HepG2 (cell line): ENCODE data around the gene SCYGR8. TPM values are rescaled to one million over a fixed set of nuclear protein-coding genes. Genes with fewer than 3 reads are reported as not detected.

Source experiments
- ASH2L ChIP-seq: fragments of 300-600, 200-600 bp; sonication (generic); IDR thresholded peaks from 2 replicates; pipeline ENCODE4 v1.7.0; 2017; ENCODE audit warnings: low read depth, mild to moderate bottlenecking, moderate library complexity, mixed read lengths, low read length; ENCODE audit not compliant: insufficient read length
- BCL6 ChIP-seq: IDR thresholded peaks from 2 replicates; pipeline ENCODE4 v1.6.1; 2016; ENCODE audit warnings: missing genetic modification reagents, missing compliant biosample characterization
- CEBPB ChIP-seq: IDR thresholded peaks from 2 replicates; pipeline ENCODE4 v1.6.1; 2011; ENCODE audit warnings: low read depth, low read length, improper control_type of control experiment, borderline replicate concordance
- DNMT1 ChIP-seq: sonication (generic); formaldehyde crosslinking; IDR thresholded peaks from 2 replicates; pipeline ENCODE4 v1.5.1; 2020; ENCODE audit warnings: mild to moderate bottlenecking, missing genetic modification reagents
- FOXA3 ChIP-seq: IDR thresholded peaks from 2 replicates; pipeline ENCODE4 v1.6.1; 2016; ENCODE audit warnings: missing genetic modification reagents, missing compliant biosample characterization
- FOXK1 ChIP-seq: sonication (generic); formaldehyde crosslinking; IDR thresholded peaks from 2 replicates; pipeline ENCODE4 v1.4.0; 2020; ENCODE audit warnings: low read depth, missing genetic modification reagents, borderline replicate concordance
- KAT8 ChIP-seq: IDR thresholded peaks from 2 replicates; pipeline ENCODE4 v1.6.1; 2016; ENCODE audit warnings: missing genetic modification reagents, missing compliant biosample characterization
- KMT2A ChIP-seq: sonication (generic); formaldehyde crosslinking; IDR thresholded peaks from 2 replicates; pipeline ENCODE4 v1.4.0; 2020; ENCODE audit warnings: missing genetic modification reagents
- KMT2B ChIP-seq: IDR thresholded peaks from 2 replicates; pipeline ENCODE4 v1.6.1; 2016; ENCODE audit warnings: missing genetic modification reagents, missing compliant biosample characterization
- PPARG ChIP-seq: conservative IDR thresholded peaks from 2 replicates; pipeline ENCODE4 v1.6.1; 2016; ENCODE audit warnings: missing biosample characterization, missing genetic modification reagents
- RAD21 ChIP-seq: fragments of 450-650 bp; formaldehyde crosslinking; IDR thresholded peaks from 2 replicates; pipeline ENCODE4 v1.5.0; 2020; ENCODE audit warnings: mild to moderate bottlenecking
- RAD51 ChIP-seq: fragments of 450-650 bp; IDR thresholded peaks from 2 replicates; pipeline ENCODE4 v1.6.1; 2016; ENCODE audit warnings: borderline replicate concordance
- RFX1 ChIP-seq: fragments of 450-650 bp; IDR thresholded peaks from 2 replicates; pipeline ENCODE4 v1.6.1; 2017
- SIX4 ChIP-seq: sonication (generic); formaldehyde crosslinking; IDR thresholded peaks from 2 replicates; pipeline ENCODE4 v1.4.0; 2020; ENCODE audit warnings: missing genetic modification reagents
- SMC3 ChIP-seq: IDR thresholded peaks from 2 replicates; pipeline ENCODE4 v1.6.1; 2011; ENCODE audit warnings: low read length, improper control_type of control experiment
- SOX13 ChIP-seq, 3 experiments: fragments of 450-650 bp in 1 of 3; sonication (generic) in 1 of 3; formaldehyde crosslinking in 1 of 3; IDR thresholded peaks in 2 of 3; conservative IDR thresholded peaks in 1 of 3; 2 replicates each; pipeline versions ENCODE4 v1.5.0 to v1.6.1; 2016 to 2020; ENCODE audit warnings: antibody characterized with exemption in 1 of 3, mild to moderate bottlenecking in 1 of 3, missing compliant biosample characterization in 1 of 3, missing genetic modification reagents in 1 of 3, moderate library complexity in 1 of 3
- SOX6 ChIP-seq, 2 experiments: fragments of 450-650 bp in 1 of 2; sonication (generic) in 1 of 2; formaldehyde crosslinking in 1 of 2; IDR thresholded peaks; 2 replicates each; pipeline versions ENCODE4 v1.4.0 to v1.6.1; 2017 to 2020; ENCODE audit warnings: antibody characterized with exemption in 1 of 2, mild to moderate bottlenecking in 1 of 2, missing genetic modification reagents in 1 of 2
- STAG1 ChIP-seq: sonication (generic); formaldehyde crosslinking; IDR thresholded peaks from 2 replicates; pipeline ENCODE4 v1.4.0; 2020; ENCODE audit warnings: missing genetic modification reagents
- YEATS2 ChIP-seq: sonication (generic); formaldehyde crosslinking; IDR thresholded peaks from 2 replicates; pipeline ENCODE4 v1.4.0; 2020; ENCODE audit warnings: missing genetic modification reagents, borderline replicate concordance
- ZFP90 ChIP-seq: sonication (generic); formaldehyde crosslinking; IDR thresholded peaks from 2 replicates; pipeline ENCODE4 v1.8.0; 2022; ENCODE audit warnings: missing genetic modification reagents, mild to moderate bottlenecking, inconsistent platforms, borderline replicate concordance
- ZNF383 ChIP-seq: sonication (generic); formaldehyde crosslinking; IDR thresholded peaks from 2 replicates; pipeline ENCODE4 v1.4.0; 2020; ENCODE audit warnings: missing genetic modification reagents, mild to moderate bottlenecking, borderline replicate concordance
- ZNF501 ChIP-seq: sonication (generic); formaldehyde crosslinking; IDR thresholded peaks from 2 replicates; pipeline ENCODE4 v1.5.1; 2020; ENCODE audit warnings: mild to moderate bottlenecking, moderate library complexity, missing genetic modification reagents
- ZNF598 ChIP-seq: sonication (generic); formaldehyde crosslinking; IDR thresholded peaks from 2 replicates; pipeline ENCODE4 v1.5.1; 2020; ENCODE audit warnings: mild to moderate bottlenecking, missing genetic modification reagents, borderline replicate concordance
- ZNF609 ChIP-seq: sonication (generic); formaldehyde crosslinking; IDR thresholded peaks from 2 replicates; pipeline ENCODE4 v1.4.0; 2020; ENCODE audit warnings: mild to moderate bottlenecking, missing genetic modification reagents, borderline replicate concordance
- polyA plus RNA-seq, 8 experiments: library from polyadenylated mRNA; depleted of rRNA in 3 of 8; stranded (reverse) in 7 of 8; unstranded in 1 of 8; fragments of >200 nt; fragmentation: Illumina TruSeq in 4 of 8; extraction: Trizol in 4 of 8; gene quantifications; 2 replicates each; pipeline versions ENCODE4 v1.2.1 to v1.2.3, GENCODE V29; 2011 to 2016; ENCODE audit warnings: low read depth in 4 of 8, missing spikeins in 1 of 8, mixed read lengths in 1 of 8; ENCODE audit not compliant: insufficient read depth in 1 of 8
- total RNA-seq, 5 experiments: library from RNA; depleted of rRNA; stranded (reverse); fragments of >200 nt; fragmentation: Illumina TruSeq; extraction: Trizol; gene quantifications; 2 replicates each; pipeline ENCODE4 v1.2.3, GENCODE V29; 2016; ENCODE audit warnings: low read depth in 1 of 5
- TF ChIP-seq, protein P1 (sequence below): sonication (generic); formaldehyde crosslinking; IDR thresholded peaks from 2 replicates; pipeline ENCODE4 v1.5.0; 2020; ENCODE audit warnings: mild to moderate bottlenecking, missing genetic modification reagents, moderate library complexity

Gene SCYGR8
- total and polyA plus RNA-seq, 2 of the 13 experiments (the other 11 are each of a cell fraction or from before 2014, with no cell fraction given): not detected

GRCh38 chr2:227774011-227774624 is 28.4 kb downstream of the SCYGR8 start (continued):
- TF ChIP-seq ZNF609 (CRISPR knock-in tag) (no peak), ZNF383 (no peak), ZFP90 (0 out of 2 replicates have a peak, but pooled peaks have one; percentile 22), RAD21 (CRISPR knock-in tag) (peak; percentile 71; the same call in 1 of the 2 replicates), SOX6 (IDR thresholded peaks at IDR 0.05) (no peak), SOX6 (CRISPR knock-in tag; IDR thresholded peaks at IDR 0.05) (peak; percentile 58), FOXK1 (no peak; the same call in 1 of the 2 replicates), YEATS2 (CRISPR knock-in tag) (0 out of 2 replicates have a peak, but pooled peaks have one; percentile 9), ZNF501 (CRISPR knock-in tag) (peak; percentile 55), KMT2B (CRISPR knock-in tag) (peak; percentile 38; the same call in 1 of the 2 replicates), STAG1 (peak; percentile 78), SIX4 (CRISPR knock-in tag) (no peak), SMC3 (peak; percentile 72; the same call in 1 of the 2 replicates), CEBPB (no peak), BCL6 (0 out of 2 replicates have a peak, but pooled peaks have one; percentile 20), RAD51 (no peak), FOXA3 (CRISPR knock-in tag) (peak; percentile 66), PPARG (CRISPR knock-in tag) (peak; percentile 44; the same call in 1 of the 2 replicates), RFX1 (no peak), DNMT1 (CRISPR knock-in tag) (no peak), ZNF598 (CRISPR knock-in tag) (peak; percentile 45; the same call in 1 of the 2 replicates), ASH2L (peak; percentile 28), SOX13 (IDR thresholded peaks at IDR 0.05) (no peak), SOX13 (CRISPR knock-in tag; conservative IDR thresholded peaks at IDR 0.05 in 1 of 2, IDR thresholded peaks at IDR 0.05 in 1 of 2) (peak in 1 of 2 experiments; percentile 44; a peak in 1 of 4 replicates), KAT8 (0 out of 2 replicates have a peak, but pooled peaks have one; percentile 38), KMT2A (CRISPR knock-in tag) (no peak)
- TF ChIP-seq, protein P1, sequence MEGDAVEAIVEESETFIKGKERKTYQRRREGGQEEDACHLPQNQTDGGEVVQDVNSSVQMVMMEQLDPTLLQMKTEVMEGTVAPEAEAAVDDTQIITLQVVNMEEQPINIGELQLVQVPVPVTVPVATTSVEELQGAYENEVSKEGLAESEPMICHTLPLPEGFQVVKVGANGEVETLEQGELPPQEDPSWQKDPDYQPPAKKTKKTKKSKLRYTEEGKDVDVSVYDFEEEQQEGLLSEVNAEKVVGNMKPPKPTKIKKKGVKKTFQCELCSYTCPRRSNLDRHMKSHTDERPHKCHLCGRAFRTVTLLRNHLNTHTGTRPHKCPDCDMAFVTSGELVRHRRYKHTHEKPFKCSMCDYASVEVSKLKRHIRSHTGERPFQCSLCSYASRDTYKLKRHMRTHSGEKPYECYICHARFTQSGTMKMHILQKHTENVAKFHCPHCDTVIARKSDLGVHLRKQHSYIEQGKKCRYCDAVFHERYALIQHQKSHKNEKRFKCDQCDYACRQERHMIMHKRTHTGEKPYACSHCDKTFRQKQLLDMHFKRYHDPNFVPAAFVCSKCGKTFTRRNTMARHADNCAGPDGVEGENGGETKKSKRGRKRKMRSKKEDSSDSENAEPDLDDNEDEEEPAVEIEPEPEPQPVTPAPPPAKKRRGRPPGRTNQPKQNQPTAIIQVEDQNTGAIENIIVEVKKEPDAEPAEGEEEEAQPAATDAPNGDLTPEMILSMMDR (CRISPR knock-in tag): peak; percentile 76
